Colonic mucosa (tissue), 4 donors: ENCODE data around the gene TMEM117. TPM values are rescaled to one million over a fixed set of nuclear protein-coding genes. Genes with fewer than 3 reads are reported as not detected.
"Not testable (repeated sequence)": the region's sequence is repeated elsewhere in the genome, so short reads cannot be mapped to it uniquely, and the experiment has no call there.

Experiments
- DNase-seq: peaks from one replicate; pipeline ENCODE4 v3.0.0-alpha.2; 2020
- H3K27ac ChIP-seq: fragments of 200-600 bp; one replicate; pipeline ENCODE4 v1.8.0; 2021
- H3K27me3 ChIP-seq: fragments of 200-600 bp; one replicate; pipeline ENCODE4 v1.8.0; 2021
- H3K36me3 ChIP-seq: fragments of 200-600 bp; one replicate; pipeline ENCODE4 v1.8.0; 2021
- H3K4me1 ChIP-seq: fragments of 200-600 bp; one replicate; pipeline ENCODE4 v1.8.0; 2021; ENCODE audit warnings: mild to moderate bottlenecking
- H3K4me3 ChIP-seq: fragments of 200-600 bp; one replicate; pipeline ENCODE4 v1.8.0; 2021
- H3K9ac ChIP-seq, 2 donors: one replicate each; pipeline ENCODE4 v1.7.0; 2013; ENCODE audit warnings: control low read depth in 2 of 2, low read depth in 2 of 2, low read length in 2 of 2
- H3K9me3 ChIP-seq: fragments of 200-600 bp; one replicate; pipeline ENCODE4 v1.8.0; 2021
- CTCF ChIP-seq: fragments of 200-600 bp; IDR thresholded peaks from one replicate; pipeline ENCODE4 v1.8.0; 2022; ENCODE audit warnings: antibody characterized with exemption, mild to moderate bottlenecking
- intact Hi-C: fragments of 100-400 bp; cut with DNase I; formaldehyde crosslinking; loops from one replicate; pipeline ENCODE4 v1.14.1; 2022
- total RNA-seq, 2 donors: library from RNA; stranded (reverse); fragmentation: NEBNext Ultra II Directional in 1 of 2; extraction: Animal tissue kit (Norgen Biotek cat#: 25700) in 1 of 2; gene quantifications; one replicate each; pipeline ENCODE4 v1.2.1, GENCODE V29; 2021
- donor health status: healthy.
- donor health status: DM: no; HTN: no; CAD: no.
- donor health status: DM: no; HTN: no; CAD: no.

Gene TMEM117
- total RNA-seq, 2 donors from 2014 or later: 7.4 to 8.0 TPM

GRCh38 chr12:44019118-44019517 lies 183.2 kb downstream of the TMEM117 start:
- H3K36me3 ChIP-seq: no peaks in the 10 kb centered on the region
- H3K4me1 ChIP-seq: no peaks in the 10 kb centered on the region
- H3K4me3 ChIP-seq: no peak overlapping the region
- no peak for TF ChIP-seq CTCF
- H3K9me3 ChIP-seq: no peaks in the 10 kb centered on the region
- H3K9ac ChIP-seq: no peak overlapping the region
- intact Hi-C loops: loop anchor here (10.0 kb wide), 1 partner anchor 756 kb away; no protein-coding TSS in a partner anchor
- H3K27ac ChIP-seq: no peak overlapping the region
- DNase-seq: no peak
- no peaks in the 10 kb centered on the region for H3K27me3 ChIP-seq

DNA sequence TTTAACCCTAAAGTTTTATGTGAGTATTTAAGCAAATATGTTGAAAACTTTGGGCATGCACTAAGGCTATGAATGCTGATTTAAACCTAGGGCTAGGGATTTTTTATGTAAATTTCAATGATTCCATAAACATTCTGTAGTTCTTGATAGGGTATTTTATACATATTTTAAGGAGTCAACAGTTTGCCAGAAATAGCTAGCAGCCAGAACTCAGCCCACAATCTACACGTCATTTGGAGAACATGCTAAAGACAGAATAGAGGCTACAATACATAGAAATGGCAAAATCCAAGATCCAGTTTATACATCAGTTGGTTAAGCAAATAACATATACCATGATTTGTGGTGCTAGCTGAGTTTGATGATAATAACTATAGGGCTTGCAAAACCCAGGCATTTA lies 184.7 kb downstream of the TMEM117 start:
- Histone ChIP-seq H3K9ac (no peak overlapping the region), H3K4me1 (no peaks in the 10 kb centered on the region), H3K9me3 (no peaks in the 10 kb centered on the region), H3K36me3 (no peaks in the 10 kb centered on the region), H3K27me3 (no peaks in the 10 kb centered on the region), H3K27ac (no peak overlapping the region), H3K4me3 (no peak overlapping the region)
- no peak for DNase-seq
- no peak for TF ChIP-seq CTCF
- intact Hi-C loops: no loop called here

DNA sequence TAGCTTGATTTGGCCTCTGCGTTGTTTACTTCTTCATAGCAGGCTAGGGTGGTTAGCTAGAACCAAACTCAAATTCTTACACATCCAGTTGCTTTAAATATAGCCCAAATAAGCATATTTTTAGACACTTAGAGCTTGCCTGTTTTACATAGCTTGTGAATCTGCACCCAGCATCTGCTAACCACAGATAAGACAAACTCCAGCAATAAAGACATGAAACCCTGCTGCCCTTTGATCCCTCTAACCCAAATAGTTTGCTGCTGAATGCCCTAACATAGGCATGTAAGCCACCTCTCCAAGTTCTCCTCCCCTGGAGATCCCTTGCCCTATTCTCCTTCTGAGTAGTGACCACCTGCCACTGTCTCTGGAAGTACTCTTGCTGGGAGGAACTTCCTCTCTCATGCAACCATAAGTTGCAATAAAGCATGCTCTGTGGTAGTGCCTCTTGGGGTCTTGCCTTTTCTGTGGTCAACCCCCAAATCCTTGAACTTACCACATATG lies 185.6 kb downstream of the TMEM117 start:
- Histone ChIP-seq H3K9ac (no peak overlapping the region), H3K4me3 (no peak overlapping the region), H3K36me3 (no peaks in the 10 kb centered on the region), H3K9me3 (no peaks in the 10 kb centered on the region), H3K27ac (no peak overlapping the region), H3K4me1 (no peaks in the 10 kb centered on the region), H3K27me3 (no peaks in the 10 kb centered on the region)
- intact Hi-C loops: no loop called here
- DNase-seq: no peak
- no peak for TF ChIP-seq CTCF

- Histone ChIP-seq H3K27ac (no peak overlapping the region), H3K9ac (no peak overlapping the region), H3K9me3 (no peaks in the 10 kb centered on the region), H3K4me3 (no peak overlapping the region), H3K4me1 (no peaks in the 10 kb centered on the region), H3K27me3 (no peaks in the 10 kb centered on the region), H3K36me3 (no peaks in the 10 kb centered on the region)
- TF ChIP-seq CTCF: no peak
- no peak for DNase-seq
- intact Hi-C loops: no loop called here
Measured at GRCh38 chr12:44025499-44025898, 189.6 kb downstream of the TMEM117 start.

- H3K4me1 ChIP-seq: no peaks in the 10 kb centered on the region
- no peaks in the 10 kb centered on the region for H3K27me3 ChIP-seq
- no peak overlapping the region for H3K27ac ChIP-seq
- no peak for TF ChIP-seq CTCF
- no peaks in the 10 kb centered on the region for H3K9me3 ChIP-seq
- DNase-seq: no peak
- intact Hi-C loops: no loop called here
- no peak overlapping the region for H3K4me3 ChIP-seq
- H3K36me3 ChIP-seq: no peaks in the 10 kb centered on the region
- H3K9ac ChIP-seq: no peak overlapping the region
Measured at GRCh38 chr12:44026046-44026445, 190.2 kb downstream of the TMEM117 start.

DNA sequence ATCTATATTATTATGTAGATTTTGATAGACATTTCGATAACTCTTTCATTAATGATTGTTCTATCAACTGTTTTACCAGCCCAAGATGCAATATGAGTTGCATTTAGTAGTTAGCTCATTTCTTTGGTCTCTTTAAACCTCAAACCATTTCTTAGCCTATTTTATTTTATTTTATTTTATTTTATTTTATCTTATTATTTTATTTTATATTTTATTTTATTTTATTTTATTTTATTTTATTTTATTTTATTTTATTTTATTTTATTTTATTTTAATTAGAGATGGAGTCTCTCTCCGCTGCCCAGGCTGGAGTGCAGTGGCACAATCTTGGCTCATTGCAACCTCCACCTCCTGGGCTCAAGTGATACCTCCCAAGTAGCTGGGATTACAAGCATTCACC lies 191.0 kb downstream of the TMEM117 start:
- H3K4me3 ChIP-seq, DNase-seq, H3K9me3 ChIP-seq, H3K36me3 ChIP-seq, H3K27ac ChIP-seq, H3K4me1 ChIP-seq, H3K9ac ChIP-seq, intact Hi-C loops, H3K27me3 ChIP-seq: not testable (repeated sequence)
